ENCODE data around the gene SOBP.

Gene SOBP

DNA sequence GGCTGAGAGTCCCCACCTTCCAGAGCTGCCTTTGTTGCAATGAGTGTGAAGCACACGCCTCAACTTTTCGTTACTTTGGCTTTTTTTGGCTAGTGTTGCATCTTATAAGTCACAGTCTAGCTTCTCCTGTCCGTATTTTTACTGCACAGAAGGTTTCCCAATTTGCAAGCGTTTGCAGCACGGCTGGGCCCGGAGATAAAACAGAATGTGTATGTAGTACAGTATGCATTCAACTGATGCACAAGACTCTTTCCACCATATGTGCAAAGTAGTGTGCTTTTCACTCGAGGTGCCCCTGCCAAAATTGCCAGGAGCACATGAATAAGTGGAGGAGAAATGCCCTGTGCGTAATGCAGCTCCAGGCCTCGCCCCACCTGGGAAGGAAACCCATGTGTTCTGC lies 79.6 kb downstream of the SOBP start:
- no peak overlapping the region for H3K4me3 ChIP-seq (ENCODE audit: low read depth, low read length)
- no peak overlapping the region for H3K27ac ChIP-seq (ENCODE audit: low read depth, low read length)
- H3K36me3 ChIP-seq (ENCODE audit: insufficient read depth, low read length) = no peaks in the 10 kb centered on the region
- H3K79me2 ChIP-seq (ENCODE audit: control insufficient read depth, insufficient read depth, low read length, unreplicated experiment) = no peaks in the 10 kb centered on the region
- H3K4me1 ChIP-seq (ENCODE audit: control insufficient read depth, insufficient read depth, low read length, unreplicated experiment) = no peaks in the 10 kb centered on the region
- peaks cover 47% of the 10 kb centered on the region for H3K27me3 ChIP-seq (ENCODE audit: insufficient read depth, low read length)
- H2AFZ ChIP-seq (ENCODE audit: low read length, unreplicated experiment) = no peak overlapping the region

DNA sequence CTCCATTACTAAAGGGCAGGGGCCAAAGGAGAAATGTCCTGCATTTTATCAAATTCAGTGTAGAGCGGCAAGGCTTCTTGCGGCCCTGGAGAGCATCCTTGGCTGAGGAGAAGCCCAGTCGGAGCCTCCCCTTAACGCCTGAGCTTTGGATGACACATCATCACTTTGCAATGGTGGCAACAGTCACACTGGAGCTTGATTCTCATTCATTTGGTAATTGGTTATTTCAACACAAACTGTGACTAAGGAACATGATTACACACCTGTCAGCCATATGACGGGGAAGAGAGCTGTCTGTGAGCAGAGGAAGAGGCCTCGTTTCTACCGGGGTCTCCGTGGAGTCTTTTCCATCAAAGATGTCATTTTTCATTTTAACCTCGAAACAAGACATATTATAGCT lies 81.4 kb downstream of the SOBP start:
- H3K4me3 ChIP-seq (ENCODE audit: low read depth, low read length) = no peak overlapping the region
- H3K27me3 ChIP-seq (ENCODE audit: insufficient read depth, low read length) = peaks cover 45% of the 10 kb centered on the region
- no peak overlapping the region for H3K27ac ChIP-seq (ENCODE audit: low read depth, low read length)
- no peaks in the 10 kb centered on the region for H3K79me2 ChIP-seq (ENCODE audit: control insufficient read depth, insufficient read depth, low read length, unreplicated experiment)
- no peaks in the 10 kb centered on the region for H3K36me3 ChIP-seq (ENCODE audit: insufficient read depth, low read length)
- H2AFZ ChIP-seq (ENCODE audit: low read length, unreplicated experiment) = no peak overlapping the region
- H3K4me1 ChIP-seq (ENCODE audit: control insufficient read depth, insufficient read depth, low read length, unreplicated experiment) = peaks cover under 1% of the 10 kb centered on the region

DNA sequence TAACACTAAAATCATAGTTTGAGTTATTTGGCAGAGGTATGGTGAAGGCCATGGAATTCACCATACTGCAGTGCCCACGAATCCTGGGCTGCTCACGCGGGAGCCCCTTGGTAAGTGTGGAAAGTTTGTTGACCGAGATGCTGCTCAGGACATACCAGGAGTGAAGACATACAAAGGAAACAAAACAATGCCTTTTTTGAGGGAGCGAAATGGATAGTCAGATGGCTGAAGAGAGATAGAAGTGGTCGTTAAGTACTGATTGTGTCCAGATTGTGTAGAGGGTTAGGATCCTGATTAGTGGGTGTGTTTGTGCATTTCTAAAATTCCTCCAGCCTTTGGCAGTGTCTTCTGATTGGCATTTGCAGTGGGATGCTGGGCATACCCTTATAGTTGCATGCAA lies 83.0 kb downstream of the SOBP start:
- H3K27me3 ChIP-seq (ENCODE audit: insufficient read depth, low read length) = peaks cover 33% of the 10 kb centered on the region; the same call in 1 of the 2 replicates
- peaks cover 6% of the 10 kb centered on the region for H3K4me1 ChIP-seq (ENCODE audit: control insufficient read depth, insufficient read depth, low read length, unreplicated experiment)
- H2AFZ ChIP-seq (ENCODE audit: low read length, unreplicated experiment) = no peak overlapping the region
- no peaks in the 10 kb centered on the region for H3K79me2 ChIP-seq (ENCODE audit: control insufficient read depth, insufficient read depth, low read length, unreplicated experiment)
- no peak overlapping the region for H3K27ac ChIP-seq (ENCODE audit: low read depth, low read length)
- H3K36me3 ChIP-seq (ENCODE audit: insufficient read depth, low read length) = no peaks in the 10 kb centered on the region
- no peak overlapping the region for H3K4me3 ChIP-seq (ENCODE audit: low read depth, low read length)

- Histone ChIP-seq H3K27me3 (ENCODE audit: insufficient read depth, low read length) (peaks cover 24% of the 10 kb centered on the region), H3K79me2 (ENCODE audit: control insufficient read depth, insufficient read depth, low read length, unreplicated experiment) (no peaks in the 10 kb centered on the region), H3K4me1 (ENCODE audit: control insufficient read depth, insufficient read depth, low read length, unreplicated experiment) (peaks cover 6% of the 10 kb centered on the region), H3K4me3 (ENCODE audit: low read depth, low read length) (no peak overlapping the region), H3K36me3 (ENCODE audit: insufficient read depth, low read length) (no peaks in the 10 kb centered on the region), H2AFZ (ENCODE audit: low read length, unreplicated experiment) (no peak overlapping the region), H3K27ac (ENCODE audit: low read depth, low read length) (no peak overlapping the region)
Observed at GRCh38 chr6:107574856-107575255, 84.9 kb downstream of the SOBP start.

DNA sequence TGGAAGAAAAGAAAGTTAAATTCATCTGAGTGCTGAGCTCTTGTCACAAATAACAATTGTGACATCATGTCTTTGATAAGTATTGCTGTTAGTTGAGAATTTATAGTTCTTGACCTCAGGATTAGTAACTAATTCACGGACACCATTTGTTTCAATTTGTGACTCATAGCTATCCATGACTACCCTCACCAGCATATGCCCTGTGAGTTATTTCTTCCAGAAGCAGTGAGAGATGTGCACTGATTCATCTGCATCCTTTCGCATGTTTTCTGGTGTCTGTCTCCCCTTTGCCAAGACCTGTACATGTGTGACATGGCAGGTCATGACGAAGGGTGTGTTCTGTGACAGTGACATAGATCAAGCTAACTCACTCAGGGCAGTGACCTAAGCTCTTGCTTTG lies 86.9 kb downstream of the SOBP start:
- no peak overlapping the region for H3K27ac ChIP-seq (ENCODE audit: low read depth, low read length)
- H3K4me1 ChIP-seq (ENCODE audit: control insufficient read depth, insufficient read depth, low read length, unreplicated experiment) = peaks cover 6% of the 10 kb centered on the region
- H3K36me3 ChIP-seq (ENCODE audit: insufficient read depth, low read length) = no peaks in the 10 kb centered on the region
- no peak overlapping the region for H3K4me3 ChIP-seq (ENCODE audit: low read depth, low read length)
- peaks cover 20% of the 10 kb centered on the region for H3K27me3 ChIP-seq (ENCODE audit: insufficient read depth, low read length)
- no peak overlapping the region for H2AFZ ChIP-seq (ENCODE audit: low read length, unreplicated experiment)
- no peaks in the 10 kb centered on the region for H3K79me2 ChIP-seq (ENCODE audit: control insufficient read depth, insufficient read depth, low read length, unreplicated experiment)

DNA sequence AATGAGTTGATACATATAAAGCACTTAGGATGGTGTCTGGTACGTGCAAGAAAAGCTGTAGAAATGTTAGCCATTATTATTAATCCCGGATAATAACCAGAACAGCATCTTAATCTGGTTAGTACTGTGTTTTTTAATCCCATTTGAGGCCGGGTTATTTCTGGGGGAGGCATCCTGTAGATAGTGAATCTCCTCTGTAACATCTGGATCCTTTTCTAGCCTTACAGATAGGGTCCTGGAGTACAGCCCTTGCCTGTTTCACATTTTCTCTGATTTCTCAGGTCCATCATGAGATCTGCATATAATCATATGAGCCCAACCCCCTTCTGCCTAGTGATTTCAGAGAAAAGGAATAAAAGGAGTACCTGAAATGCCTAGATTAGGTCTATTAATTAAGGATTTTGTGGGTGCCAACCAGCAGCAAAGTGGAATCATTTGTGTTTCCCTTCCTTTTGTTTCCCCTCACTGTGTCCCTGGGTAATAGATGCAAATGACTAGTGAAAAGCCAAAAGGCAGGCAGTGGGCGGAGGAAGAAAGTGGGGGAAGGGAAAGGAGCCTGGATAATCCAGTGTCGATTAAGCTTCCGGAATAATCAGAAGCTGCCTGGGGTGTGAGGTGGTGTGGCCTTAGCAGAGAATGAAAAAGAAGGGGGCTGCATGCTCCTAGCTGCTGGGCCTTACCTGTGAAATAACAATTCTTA lies 88.9 kb downstream of the SOBP start:
- H3K4me1 ChIP-seq (ENCODE audit: control insufficient read depth, insufficient read depth, low read length, unreplicated experiment) = peaks cover 6% of the 10 kb centered on the region
- no peaks in the 10 kb centered on the region for H3K36me3 ChIP-seq (ENCODE audit: insufficient read depth, low read length)
- no peak overlapping the region for H3K27ac ChIP-seq (ENCODE audit: low read depth, low read length)
- H3K4me3 ChIP-seq (ENCODE audit: low read depth, low read length) = no peak overlapping the region
- peaks cover 20% of the 10 kb centered on the region for H3K27me3 ChIP-seq (ENCODE audit: insufficient read depth, low read length)
- H2AFZ ChIP-seq (ENCODE audit: low read length, unreplicated experiment) = no peak overlapping the region
- no peaks in the 10 kb centered on the region for H3K79me2 ChIP-seq (ENCODE audit: control insufficient read depth, insufficient read depth, low read length, unreplicated experiment)

DNA sequence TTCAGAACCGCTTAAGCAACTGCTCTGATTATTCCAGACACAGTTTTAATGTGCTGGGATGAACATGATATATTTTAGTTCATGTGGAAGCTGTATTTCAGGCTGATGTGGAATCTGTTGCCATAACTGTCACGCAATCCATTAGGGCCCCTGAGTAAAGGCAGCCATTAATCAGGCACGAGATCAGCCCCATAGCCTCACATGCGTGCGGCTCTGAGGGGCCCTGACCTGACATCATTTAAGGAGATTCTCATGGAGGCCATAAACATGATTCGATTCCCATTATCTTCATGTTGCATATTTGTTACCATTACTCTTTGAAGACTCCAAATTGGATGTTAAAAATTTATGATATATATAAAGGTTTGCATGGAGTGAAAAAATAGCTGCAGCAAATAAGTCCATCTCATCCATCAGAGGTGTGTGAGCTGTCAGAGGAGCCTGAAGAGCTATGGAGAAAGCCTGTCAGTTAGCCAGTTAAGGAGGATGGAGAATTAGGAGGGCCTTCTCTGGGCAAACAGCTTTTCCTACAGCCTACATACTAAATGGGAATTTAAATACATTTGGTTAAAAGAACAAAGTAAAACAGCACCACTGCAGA lies 89.6 kb downstream of the SOBP start:
- no peaks in the 10 kb centered on the region for H3K79me2 ChIP-seq (ENCODE audit: control insufficient read depth, insufficient read depth, low read length, unreplicated experiment)
- H3K36me3 ChIP-seq (ENCODE audit: insufficient read depth, low read length) = no peaks in the 10 kb centered on the region
- no peak overlapping the region for H2AFZ ChIP-seq (ENCODE audit: low read length, unreplicated experiment)
- H3K27ac ChIP-seq (ENCODE audit: low read depth, low read length) = no peak overlapping the region
- H3K4me3 ChIP-seq (ENCODE audit: low read depth, low read length) = no peak overlapping the region
- peaks cover 6% of the 10 kb centered on the region for H3K4me1 ChIP-seq (ENCODE audit: control insufficient read depth, insufficient read depth, low read length, unreplicated experiment)
- H3K27me3 ChIP-seq (ENCODE audit: insufficient read depth, low read length) = peaks cover 20% of the 10 kb centered on the region

DNA sequence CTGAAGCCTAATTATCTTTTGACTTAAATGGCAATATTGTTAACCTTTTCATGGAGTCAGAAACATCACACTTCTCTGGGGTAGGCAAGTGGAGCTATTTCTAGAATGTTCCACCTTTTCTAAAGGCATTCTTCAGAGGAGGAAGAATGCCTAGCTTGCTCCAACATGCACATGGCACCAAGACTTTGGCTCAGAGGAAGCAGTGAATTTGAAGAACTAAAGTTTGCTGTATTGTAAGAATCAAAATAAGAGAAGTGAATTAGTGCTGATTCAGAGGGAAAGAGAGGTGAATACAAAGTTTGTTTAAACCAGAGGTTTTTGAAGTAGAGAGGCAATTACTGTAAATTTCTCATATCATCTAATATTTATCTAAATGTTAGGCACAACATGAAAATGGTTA lies 92.2 kb downstream of the SOBP start:
- no peak overlapping the region for H3K27ac ChIP-seq (ENCODE audit: low read depth, low read length)
- H2AFZ ChIP-seq (ENCODE audit: low read length, unreplicated experiment) = no peak overlapping the region
- H3K4me3 ChIP-seq (ENCODE audit: low read depth, low read length) = no peak overlapping the region
- peaks cover 11% of the 10 kb centered on the region for H3K27me3 ChIP-seq (ENCODE audit: insufficient read depth, low read length)
- no peaks in the 10 kb centered on the region for H3K36me3 ChIP-seq (ENCODE audit: insufficient read depth, low read length)
- no peaks in the 10 kb centered on the region for H3K4me1 ChIP-seq (ENCODE audit: control insufficient read depth, insufficient read depth, low read length, unreplicated experiment)
- no peaks in the 10 kb centered on the region for H3K79me2 ChIP-seq (ENCODE audit: control insufficient read depth, insufficient read depth, low read length, unreplicated experiment)

DNA sequence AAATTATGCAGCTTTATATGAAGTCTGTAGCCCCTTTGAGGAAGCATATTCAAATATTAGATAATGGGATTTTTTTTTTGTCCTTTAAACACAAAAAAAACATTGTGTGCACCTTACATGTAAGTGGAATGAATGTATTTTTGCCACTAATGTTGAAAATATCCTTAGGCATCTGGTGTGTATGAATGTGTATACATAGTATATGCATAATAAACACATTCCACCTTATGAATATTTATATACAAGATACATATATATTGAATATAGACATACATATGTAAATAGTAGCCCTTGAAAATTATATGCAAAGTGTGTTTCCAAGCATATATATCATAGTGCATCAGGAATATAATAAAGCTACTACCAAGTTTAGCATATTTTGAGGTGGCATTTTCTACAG lies 94.8 kb downstream of the SOBP start:
- no peaks in the 10 kb centered on the region for H3K36me3 ChIP-seq (ENCODE audit: insufficient read depth, low read length)
- no peaks in the 10 kb centered on the region for H3K79me2 ChIP-seq (ENCODE audit: control insufficient read depth, insufficient read depth, low read length, unreplicated experiment)
- H3K27ac ChIP-seq (ENCODE audit: low read depth, low read length) = no peak overlapping the region
- no peak overlapping the region for H3K4me3 ChIP-seq (ENCODE audit: low read depth, low read length)
- H3K27me3 ChIP-seq (ENCODE audit: insufficient read depth, low read length) = peaks cover 23% of the 10 kb centered on the region; the same call in 1 of the 2 replicates
- H3K4me1 ChIP-seq (ENCODE audit: control insufficient read depth, insufficient read depth, low read length, unreplicated experiment) = no peaks in the 10 kb centered on the region
- no peak overlapping the region for H2AFZ ChIP-seq (ENCODE audit: low read length, unreplicated experiment)

DNA sequence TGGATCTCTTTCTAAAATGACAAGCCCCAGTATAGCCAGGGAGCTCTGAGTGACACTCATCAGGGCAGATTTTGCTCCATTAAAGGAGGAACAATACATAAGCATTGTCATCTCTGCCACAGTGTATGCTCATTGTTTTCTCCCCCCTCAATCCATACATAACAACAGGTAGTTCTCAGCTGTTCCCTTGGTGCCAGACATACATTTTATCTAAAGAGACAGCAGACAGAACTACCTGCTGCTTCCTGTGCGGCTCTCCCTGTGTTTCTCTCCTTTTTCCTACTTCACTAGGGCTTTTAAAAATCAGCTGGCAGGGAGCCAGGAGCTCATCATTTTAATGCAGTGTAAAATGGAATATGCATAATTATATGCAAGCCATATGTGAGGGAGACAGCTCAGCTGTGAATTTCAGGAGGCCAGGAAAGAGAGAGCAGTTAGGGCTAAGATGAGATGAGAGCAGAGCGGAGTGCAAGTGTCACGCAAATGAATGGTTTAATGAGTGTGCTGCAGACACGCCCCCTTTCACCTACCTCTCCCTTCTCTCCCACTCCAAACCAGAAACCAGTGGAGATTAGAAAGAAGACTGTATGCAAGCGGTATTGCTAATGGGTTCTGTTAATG lies 96.0 kb downstream of the SOBP start:
- Histone ChIP-seq H3K27ac (ENCODE audit: low read depth, low read length) (no peak overlapping the region), H3K4me1 (ENCODE audit: control insufficient read depth, insufficient read depth, low read length, unreplicated experiment) (no peaks in the 10 kb centered on the region), H3K79me2 (ENCODE audit: control insufficient read depth, insufficient read depth, low read length, unreplicated experiment) (no peaks in the 10 kb centered on the region), H3K4me3 (ENCODE audit: low read depth, low read length) (no peak overlapping the region), H2AFZ (ENCODE audit: low read length, unreplicated experiment) (no peak overlapping the region), H3K36me3 (ENCODE audit: insufficient read depth, low read length) (no peaks in the 10 kb centered on the region), H3K27me3 (ENCODE audit: insufficient read depth, low read length) (peaks cover 28% of the 10 kb centered on the region; the same call in 1 of the 2 replicates)

- no peak overlapping the region for H3K4me3 ChIP-seq (ENCODE audit: low read depth, low read length)
- H3K4me1 ChIP-seq (ENCODE audit: control insufficient read depth, insufficient read depth, low read length, unreplicated experiment) = no peaks in the 10 kb centered on the region
- H3K27ac ChIP-seq (ENCODE audit: low read depth, low read length) = no peak overlapping the region
- no peaks in the 10 kb centered on the region for H3K79me2 ChIP-seq (ENCODE audit: control insufficient read depth, insufficient read depth, low read length, unreplicated experiment)
- H3K27me3 ChIP-seq (ENCODE audit: insufficient read depth, low read length) = peaks cover 27% of the 10 kb centered on the region; the same call in 1 of the 2 replicates
- H3K36me3 ChIP-seq (ENCODE audit: insufficient read depth, low read length) = no peaks in the 10 kb centered on the region
- no peak overlapping the region for H2AFZ ChIP-seq (ENCODE audit: low read length, unreplicated experiment)
Observed at GRCh38 chr6:107587451-107587850, 97.5 kb downstream of the SOBP start.

Measured in ACC112 (cell line).